GM12891 (cell line): ENCODE data around the gene POU3F2.

Experiments used
- PAX5 ChIP-seq: IDR thresholded peaks from 2 replicates; pipeline ENCODE4 v1.6.1; 2011; ENCODE audit warnings: low read length, moderate library complexity, mild to moderate bottlenecking; ENCODE audit not compliant: insufficient read depth, severe bottlenecking
- POLR2AphosphoS5 ChIP-seq: IDR thresholded peaks from 2 replicates; pipeline ENCODE4 v1.6.1; 2011; ENCODE audit warnings: low read depth, low read length, control low read depth

GRCh38 chr6:98827295-98828159 lies 6.8 kb upstream of the POU3F2 start:
- TF ChIP-seq POLR2AphosphoS5 (no peak), PAX5 (no peak)
